ENCODE results near the gene PDXDC1.
"Not testable (repeated sequence)": the region's sequence is repeated elsewhere in the genome, so short reads cannot be mapped to it uniquely, and the experiment has no call there.

- TF ChIP-seq EP300 (IDR thresholded peaks at IDR 0.05); ZNF302 (CRISPR knock-in tag; IDR thresholded peaks at IDR 0.05); CBX2 (IDR thresholded peaks at IDR 0.05; ENCODE audit: borderline replicate concordance, low read depth); SMC3 (IDR thresholded peaks at IDR 0.05); HOXA7 (CRISPR knock-in tag; IDR thresholded peaks at IDR 0.05): not testable (repeated sequence)
- TF ChIP-seq, protein P1, sequence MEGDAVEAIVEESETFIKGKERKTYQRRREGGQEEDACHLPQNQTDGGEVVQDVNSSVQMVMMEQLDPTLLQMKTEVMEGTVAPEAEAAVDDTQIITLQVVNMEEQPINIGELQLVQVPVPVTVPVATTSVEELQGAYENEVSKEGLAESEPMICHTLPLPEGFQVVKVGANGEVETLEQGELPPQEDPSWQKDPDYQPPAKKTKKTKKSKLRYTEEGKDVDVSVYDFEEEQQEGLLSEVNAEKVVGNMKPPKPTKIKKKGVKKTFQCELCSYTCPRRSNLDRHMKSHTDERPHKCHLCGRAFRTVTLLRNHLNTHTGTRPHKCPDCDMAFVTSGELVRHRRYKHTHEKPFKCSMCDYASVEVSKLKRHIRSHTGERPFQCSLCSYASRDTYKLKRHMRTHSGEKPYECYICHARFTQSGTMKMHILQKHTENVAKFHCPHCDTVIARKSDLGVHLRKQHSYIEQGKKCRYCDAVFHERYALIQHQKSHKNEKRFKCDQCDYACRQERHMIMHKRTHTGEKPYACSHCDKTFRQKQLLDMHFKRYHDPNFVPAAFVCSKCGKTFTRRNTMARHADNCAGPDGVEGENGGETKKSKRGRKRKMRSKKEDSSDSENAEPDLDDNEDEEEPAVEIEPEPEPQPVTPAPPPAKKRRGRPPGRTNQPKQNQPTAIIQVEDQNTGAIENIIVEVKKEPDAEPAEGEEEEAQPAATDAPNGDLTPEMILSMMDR (IDR thresholded peaks at IDR 0.05), result not testable (repeated sequence)
Measured at GRCh38 chr16:15180946-15181345, 206.1 kb downstream of the PDXDC1 start.

Data from A549 (cell line).